Erythroblast (primary cell): ENCODE measurements around the gene RETSAT.

Experiments used
- GATA1 ChIP-seq: IDR thresholded peaks from 2 replicates; pipeline ENCODE4 v1.6.1; 2011; ENCODE audit warnings: low read depth, mild to moderate bottlenecking, control low read depth, low read length, moderate library complexity
- POLR2A ChIP-seq: IDR thresholded peaks from 2 replicates; pipeline ENCODE4 v1.6.1; 2011; ENCODE audit warnings: mild to moderate bottlenecking, low read length

GRCh38 chr2:85387754-85388153 lies 33.4 kb upstream of the RETSAT start:
- TF ChIP-seq POLR2A (no peak), GATA1 (no peak)
